ENCODE measurements around the gene CA10. TPM values are rescaled to one million over a fixed set of nuclear protein-coding genes. Genes with fewer than 3 reads are reported as not detected.

CA10 gene
- not detected in 2 replicates for total RNA-seq

DNA sequence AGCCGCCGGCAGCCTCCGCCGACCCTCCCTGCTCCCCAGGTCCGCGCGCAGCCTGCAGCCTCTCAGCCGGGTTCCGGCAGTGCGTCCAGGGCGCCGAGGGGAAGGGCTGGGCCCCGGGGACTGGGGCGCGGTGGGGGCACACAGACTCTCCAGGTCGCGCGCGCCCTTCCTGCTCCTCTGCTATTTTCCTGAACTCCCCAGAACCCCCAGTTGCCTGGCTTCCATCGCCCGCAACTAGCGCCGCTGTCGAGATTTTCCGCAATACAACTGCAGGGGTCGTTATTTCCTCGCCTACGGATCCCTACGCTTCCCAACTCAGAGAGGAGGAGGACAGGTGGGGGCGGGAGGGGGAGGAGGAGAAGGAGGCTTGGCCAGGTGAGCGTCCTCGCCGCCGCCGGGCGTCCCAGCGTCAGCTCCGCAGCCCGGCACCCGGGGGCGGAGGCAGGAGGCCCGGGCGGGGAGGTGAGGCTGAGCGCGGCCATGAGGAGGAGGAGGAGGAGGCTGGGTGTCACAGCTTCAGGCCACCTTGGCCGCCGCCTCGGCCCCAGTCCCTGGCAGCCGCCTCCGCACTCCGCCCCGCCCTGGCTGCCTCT lies at the start of gene CA10:
TSS of gene CA10 (minus strand) at position 265 of the 593 bp plus-strand sequence.

